LoVo (cell line): ENCODE data around the gene NR2F1-AS1.

Experiments used
- DNase-seq: peaks from one replicate; pipeline ENCODE4 v3.0.0-alpha.2; 2016; ENCODE audit warnings: low spot score

NR2F1-AS1 gene

GRCh38 chr5:93589152-93589828, 8.3 kb upstream of the NR2F1-AS1 start:
- no peak for DNase-seq

GRCh38 chr5:93588352-93589151, 7.5 kb upstream of the NR2F1-AS1 start:
- DNase-seq = no peak

- DNase-seq = no peak
These were observed 6.8 kb upstream of the NR2F1-AS1 start for GRCh38 chr5:93587597-93588351.

GRCh38 chr5:93586736-93587596, 5.9 kb upstream of the NR2F1-AS1 start:
- no peak for DNase-seq

- no peak for DNase-seq
These were observed 4.9 kb upstream of the NR2F1-AS1 start for GRCh38 chr5:93585767-93586385.

GRCh38 chr5:93585041-93585766, 4.2 kb upstream of the NR2F1-AS1 start:
- DNase-seq = peak; percentile 52

- DNase-seq = no peak
These were observed 3.6 kb upstream of the NR2F1-AS1 start for GRCh38 chr5:93584596-93585040.

GRCh38 chr5:93583768-93584595, 3.0 kb upstream of the NR2F1-AS1 start:
- peak; percentile 59 for DNase-seq

- DNase-seq = no peak
These were observed 2.4 kb upstream of the NR2F1-AS1 start for GRCh38 chr5:93583439-93583767.

GRCh38 chr5:93582677-93583438, 1.8 kb upstream of the NR2F1-AS1 start, which contains the start of gene NR2F1:
Gene NR2F1, plus strand, starts transcription at chr5:93583222. Its CDS starts 1,802 bp downstream, at chr5:93585024.
- peak; percentile 90 for DNase-seq

- DNase-seq = no peak
These were observed 1.1 kb upstream of the NR2F1-AS1 start for GRCh38 chr5:93582167-93582462.

- peak; percentile 3 for DNase-seq
These were observed 724 bp downstream of the NR2F1-AS1 start for GRCh38 chr5:93580063-93580926.

- DNase-seq = no peak
These were observed 1.3 kb downstream of the NR2F1-AS1 start for GRCh38 chr5:93579692-93580062.

GRCh38 chr5:93578813-93579691, 2.0 kb downstream of the NR2F1-AS1 start:
- DNase-seq = no peak

GRCh38 chr5:93577854-93578812, 2.9 kb downstream of the NR2F1-AS1 start:
- DNase-seq = no peak
